A549 (cell line): ENCODE results near the gene GAL3ST2. TPM values are rescaled to one million over a fixed set of nuclear protein-coding genes. Genes with fewer than 3 reads are reported as not detected.
"Not testable (repeated sequence)": the region's sequence is repeated elsewhere in the genome, so short reads cannot be mapped to it uniquely, and the experiment has no call there.

Experiments
- ATAC-seq, 2 experiments: fragments of 200-7000 bp in 1 of 2; fragments of >200 bp in 1 of 2; cut with Nextera tagmentation in 1 of 2; cut with Tn5 transposase in 1 of 2; 3 replicates each; pipeline versions ENCODE4 v1.8.0 to v1.9.1; 2018 to 2020; ENCODE audit warnings: mild to moderate bottlenecking in 1 of 2, moderate library complexity in 1 of 2
- CTCF ChIA-PET: fragments of 300-600 bp; sonication (Branson Sonifier 250); formaldehyde crosslinking; extraction: SDS; loops from one replicate; lab custom pipeline; 2021; ENCODE audit warnings: antibody characterized with exemption, inconsistent platforms; lab: Yijun Ruan, JAX
- POLR2A ChIA-PET: fragments of 350-600 bp; formaldehyde crosslinking; extraction: SDS; loops from one replicate; lab custom pipeline; 2021; ENCODE audit warnings: antibody characterized with exemption, inconsistent platforms; lab: Yijun Ruan, JAX
- DNase-seq, 2 experiments: peaks; one replicate each; pipeline versions ENCODE4 v3.0.0 to v3.0.0-alpha.2; 2011 to 2016; ENCODE audit warnings: low read depth in 1 of 2, low spot score in 1 of 2
- FAIRE-seq: peaks from 2 replicates; lab custom pipeline; 2011; peaks lifted over from hg19 to GRCh38; lab: Jason Lieb, UNC
- H3K27ac ChIP-seq, 2 experiments: fragments of >200 bp; sonication (Bioruptor Twin); formaldehyde crosslinking; 3 replicates each; pipeline ENCODE4 v1.5.1; 2016 to 2017
- H3K4me1 ChIP-seq: fragments of >200 bp; sonication (Bioruptor Twin); formaldehyde crosslinking; 3 replicates; pipeline ENCODE4 v1.6.1; 2016
- H3K4me2 ChIP-seq: fragments of >200 bp; sonication (Bioruptor Twin); formaldehyde crosslinking; 3 replicates; pipeline ENCODE4 v1.6.1; 2016
- H3K4me3 ChIP-seq: fragments of >200 bp; sonication (Bioruptor Twin); formaldehyde crosslinking; 3 replicates; pipeline ENCODE4 v1.5.1; 2016
- H3K9me3 ChIP-seq: fragments of >200 bp; sonication (Bioruptor Twin); formaldehyde crosslinking; 3 replicates; pipeline ENCODE4 v1.6.1; 2016
- ESRRA ChIP-seq: fragments of 150-350 bp; IDR thresholded peaks from 2 replicates; pipeline ENCODE4 v1.6.1; 2014; ENCODE audit warnings: mild to moderate bottlenecking, low read length, borderline replicate concordance
- HOXB13 ChIP-seq: fragments of 250-450 bp; sonication (Bioruptor Pico); IDR thresholded peaks from 2 replicates; pipeline ENCODE4 v1.5.0; 2020; ENCODE audit warnings: low read depth, mild to moderate bottlenecking, moderate library complexity
- NR3C1 ChIP-seq: fragments of >200 bp; sonication (Bioruptor Twin); formaldehyde crosslinking; IDR thresholded peaks from 3 replicates; pipeline ENCODE4 v1.6.1; 2017
- POLR2A ChIP-seq: IDR thresholded peaks from 2 replicates; pipeline ENCODE4 v1.6.1; 2012; ENCODE audit warnings: mild to moderate bottlenecking, low read length
- RARB ChIP-seq: fragments of 250-450 bp; sonication (Bioruptor Pico); IDR thresholded peaks from 2 replicates; pipeline ENCODE4 v1.8.0; 2021; ENCODE audit warnings: mild to moderate bottlenecking, moderate library complexity
- TFCP2L1 ChIP-seq: fragments of 250-450 bp; sonication (Bioruptor Pico); IDR thresholded peaks from 2 replicates; pipeline ENCODE4 v1.5.0; 2021; ENCODE audit warnings: mild to moderate bottlenecking
- ZFP36 ChIP-seq: fragments of 450-650 bp; IDR thresholded peaks from 2 replicates; pipeline ENCODE4 v1.6.1; 2014; ENCODE audit warnings: borderline replicate concordance; ENCODE audit not compliant: partially characterized antibody
- WGBS: methylation state at CpG from one replicate; pipeline ENCODE4 v1.1.6; 2017; ENCODE audit errors: missing lambda C conversion rate; 5-methylcytosine and 5-hydroxymethylcytosine counted together
- polyA plus RNA-seq, 4 experiments: library from polyadenylated mRNA; depleted of rRNA in 3 of 4; stranded (reverse); fragments of >200 nt; fragmentation: RNase III in 1 of 4; extraction: RNeasy Plus Mini Kit Qiagen cat#74134 plus additional on column Dnase treatment in 1 of 4; gene quantifications; 2 replicates in 3 of 4; 3 replicates in 1 of 4; pipeline ENCODE4 v1.2.3, GENCODE V29; 2011 to 2017
- TF ChIP-seq, protein P1 (sequence below): IDR thresholded peaks from 2 replicates; pipeline ENCODE4 v1.6.1; 2012; ENCODE audit warnings: low read depth, borderline replicate concordance
- TF ChIP-seq, protein P2 (sequence below): IDR thresholded peaks from 2 replicates; pipeline ENCODE4 v1.6.1; 2012
- TF ChIP-seq, protein P3 (sequence below): fragments of >200 bp; sonication (Bioruptor Twin); formaldehyde crosslinking; IDR thresholded peaks from 3 replicates; pipeline ENCODE4 v1.5.1; 2016
- TF ChIP-seq, protein P4 (sequence below): fragments of 250-450 bp; sonication (Bioruptor Pico); IDR thresholded peaks from 2 replicates; pipeline ENCODE4 v1.5.0; 2020; ENCODE audit warnings: low read depth, mild to moderate bottlenecking, moderate library complexity

GAL3ST2 gene
- polyA plus RNA-seq, 2 of the 4 experiments (the other 2 are of a cell fraction) = 0.61 TPM; not detected in 1

DNA sequence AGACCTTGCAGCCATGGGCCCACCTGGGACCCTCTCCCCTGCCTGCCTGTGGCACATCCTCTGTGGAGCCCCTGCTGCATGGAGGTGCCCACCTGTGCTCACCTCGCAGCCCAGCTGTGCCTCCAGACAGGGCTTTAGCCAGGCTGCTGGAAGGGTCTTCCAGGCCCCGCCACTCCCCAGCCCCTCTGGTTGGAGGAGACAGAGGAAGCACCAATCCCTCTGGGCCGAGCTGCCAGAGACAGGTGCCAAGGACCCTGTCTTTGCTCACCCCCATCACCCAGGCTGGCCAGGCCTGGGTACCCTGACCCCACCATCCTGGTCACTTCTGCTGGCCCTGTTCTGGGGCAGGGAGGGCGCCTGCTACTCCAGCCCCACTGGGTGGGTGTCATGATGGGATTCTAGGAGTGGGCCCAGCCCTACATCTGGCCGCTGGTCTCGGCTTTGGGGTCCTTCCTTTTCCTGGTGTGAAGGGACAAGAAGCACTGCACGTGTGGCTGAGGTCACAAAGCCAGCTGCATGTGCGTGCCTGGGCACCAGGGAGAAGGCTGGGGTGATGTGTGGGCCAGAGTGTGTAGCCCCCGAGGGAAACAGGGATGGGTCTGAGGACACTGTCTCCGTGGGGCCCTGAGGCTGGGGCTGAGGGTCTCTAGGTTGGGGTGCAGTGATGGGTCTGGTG is 23.0 kb downstream of the GAL3ST2 start (continued):
- no peak for TF ChIP-seq TFCP2L1 (CRISPR knock-in tag)
- TF ChIP-seq, all 56 proteins: peak for 0

DNA sequence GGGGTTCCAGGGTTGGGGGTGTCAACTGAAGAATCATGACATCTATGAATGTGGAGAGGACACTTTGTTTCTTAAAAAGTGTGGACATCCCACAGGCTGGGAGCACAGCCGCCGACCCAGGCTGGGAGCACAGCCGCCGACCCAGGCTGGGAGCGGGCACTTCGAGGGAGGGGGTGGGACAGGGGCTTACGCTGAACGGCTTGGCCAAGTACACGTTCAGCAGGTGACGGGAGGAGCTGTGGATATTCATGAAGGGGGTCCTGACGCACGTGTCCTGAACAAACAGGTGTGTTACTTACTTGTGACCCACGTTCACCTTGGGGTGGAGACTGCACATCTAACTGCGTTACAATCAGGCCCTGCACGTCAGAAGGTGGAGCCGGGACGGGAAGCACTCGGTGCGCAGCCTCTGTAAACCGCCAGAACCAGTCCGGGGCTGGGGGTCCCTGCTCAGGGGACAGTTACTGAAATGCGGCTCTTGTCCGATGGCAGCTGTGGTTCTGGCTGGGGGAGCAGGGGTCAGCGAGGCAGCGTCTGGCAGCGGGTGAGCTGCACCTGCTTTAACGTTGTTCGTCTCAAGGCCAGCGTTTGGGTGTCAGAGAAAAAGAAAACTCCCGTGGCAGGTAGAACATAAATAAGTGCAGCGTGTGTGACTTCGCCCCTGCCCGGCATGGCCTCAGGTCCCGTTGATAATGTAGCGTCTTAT is 23.7 kb downstream of the GAL3ST2 start:
- FAIRE-seq, H3K4me3 ChIP-seq: not testable (repeated sequence)
- WGBS = 75% methylated on average over 25 of the region's 35 CpGs

DNA sequence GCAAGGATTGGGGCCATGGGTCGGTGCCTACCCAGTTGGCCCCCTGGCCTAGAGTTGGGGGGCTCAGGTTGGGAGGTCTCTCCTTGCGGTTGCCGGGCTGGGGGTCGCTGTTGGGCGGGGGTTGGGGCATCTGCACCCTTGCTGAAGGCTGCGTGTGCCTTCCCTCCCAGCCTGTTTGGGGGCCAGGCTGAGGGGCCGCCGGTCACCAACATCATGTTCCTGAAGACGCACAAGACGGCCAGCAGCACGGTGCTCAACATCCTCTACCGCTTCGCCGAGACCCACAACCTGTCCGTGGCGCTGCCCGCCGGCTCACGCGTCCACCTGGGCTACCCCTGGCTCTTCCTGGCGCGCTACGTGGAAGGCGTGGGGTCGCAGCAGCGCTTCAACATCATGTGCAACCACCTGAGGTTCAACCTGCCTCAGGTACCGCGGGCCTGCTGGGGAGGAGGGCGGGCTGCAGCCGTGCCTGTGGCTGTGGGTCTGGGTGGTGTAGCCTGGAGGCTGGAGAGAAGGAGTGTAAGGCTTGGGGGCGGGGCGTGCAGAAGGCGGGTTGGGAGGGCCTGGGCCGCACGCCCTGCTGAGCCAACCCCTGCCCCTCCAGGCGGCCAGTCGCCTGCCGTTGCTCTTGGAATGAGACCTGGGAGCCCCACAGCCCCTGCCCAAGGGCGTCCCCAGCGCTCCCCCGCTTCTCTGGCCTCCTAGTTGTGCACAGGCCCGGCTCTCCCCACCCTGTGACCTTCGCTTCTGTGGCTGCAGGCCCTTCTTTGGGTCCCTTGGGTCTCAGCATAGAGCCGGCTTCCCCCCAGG is 25.2 kb downstream of the GAL3ST2 start:
- FAIRE-seq (no peak), DNase-seq (no peak), ATAC-seq (peak in 1 of 2 experiments; percentile 8; a peak in 1 of 6 replicates)
- WGBS = 89% methylated on average over 32 of the region's 44 CpGs
- ChIA-PET CTCF (no interaction called here), POLR2A (no interaction called here)
- TF ChIP-seq NR3C1 (no peak), ESRRA (no peak), HOXB13 (CRISPR knock-in tag) (no peak), ZFP36 (no peak), RARB (CRISPR knock-in tag) (no peak), POLR2A (no peak)
- TF ChIP-seq, protein P1, sequence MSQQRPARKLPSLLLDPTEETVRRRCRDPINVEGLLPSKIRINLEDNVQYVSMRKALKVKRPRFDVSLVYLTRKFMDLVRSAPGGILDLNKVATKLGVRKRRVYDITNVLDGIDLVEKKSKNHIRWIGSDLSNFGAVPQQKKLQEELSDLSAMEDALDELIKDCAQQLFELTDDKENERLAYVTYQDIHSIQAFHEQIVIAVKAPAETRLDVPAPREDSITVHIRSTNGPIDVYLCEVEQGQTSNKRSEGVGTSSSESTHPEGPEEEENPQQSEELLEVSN = no peak
- TF ChIP-seq, protein P2, sequence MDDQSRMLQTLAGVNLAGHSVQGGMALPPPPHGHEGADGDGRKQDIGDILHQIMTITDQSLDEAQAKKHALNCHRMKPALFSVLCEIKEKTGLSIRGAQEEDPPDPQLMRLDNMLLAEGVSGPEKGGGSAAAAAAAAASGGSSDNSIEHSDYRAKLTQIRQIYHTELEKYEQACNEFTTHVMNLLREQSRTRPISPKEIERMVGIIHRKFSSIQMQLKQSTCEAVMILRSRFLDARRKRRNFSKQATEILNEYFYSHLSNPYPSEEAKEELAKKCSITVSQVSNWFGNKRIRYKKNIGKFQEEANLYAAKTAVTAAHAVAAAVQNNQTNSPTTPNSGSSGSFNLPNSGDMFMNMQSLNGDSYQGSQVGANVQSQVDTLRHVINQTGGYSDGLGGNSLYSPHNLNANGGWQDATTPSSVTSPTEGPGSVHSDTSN = no peak
- TF ChIP-seq, protein P3, sequence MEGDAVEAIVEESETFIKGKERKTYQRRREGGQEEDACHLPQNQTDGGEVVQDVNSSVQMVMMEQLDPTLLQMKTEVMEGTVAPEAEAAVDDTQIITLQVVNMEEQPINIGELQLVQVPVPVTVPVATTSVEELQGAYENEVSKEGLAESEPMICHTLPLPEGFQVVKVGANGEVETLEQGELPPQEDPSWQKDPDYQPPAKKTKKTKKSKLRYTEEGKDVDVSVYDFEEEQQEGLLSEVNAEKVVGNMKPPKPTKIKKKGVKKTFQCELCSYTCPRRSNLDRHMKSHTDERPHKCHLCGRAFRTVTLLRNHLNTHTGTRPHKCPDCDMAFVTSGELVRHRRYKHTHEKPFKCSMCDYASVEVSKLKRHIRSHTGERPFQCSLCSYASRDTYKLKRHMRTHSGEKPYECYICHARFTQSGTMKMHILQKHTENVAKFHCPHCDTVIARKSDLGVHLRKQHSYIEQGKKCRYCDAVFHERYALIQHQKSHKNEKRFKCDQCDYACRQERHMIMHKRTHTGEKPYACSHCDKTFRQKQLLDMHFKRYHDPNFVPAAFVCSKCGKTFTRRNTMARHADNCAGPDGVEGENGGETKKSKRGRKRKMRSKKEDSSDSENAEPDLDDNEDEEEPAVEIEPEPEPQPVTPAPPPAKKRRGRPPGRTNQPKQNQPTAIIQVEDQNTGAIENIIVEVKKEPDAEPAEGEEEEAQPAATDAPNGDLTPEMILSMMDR = no peak
- TF ChIP-seq, protein P4, sequence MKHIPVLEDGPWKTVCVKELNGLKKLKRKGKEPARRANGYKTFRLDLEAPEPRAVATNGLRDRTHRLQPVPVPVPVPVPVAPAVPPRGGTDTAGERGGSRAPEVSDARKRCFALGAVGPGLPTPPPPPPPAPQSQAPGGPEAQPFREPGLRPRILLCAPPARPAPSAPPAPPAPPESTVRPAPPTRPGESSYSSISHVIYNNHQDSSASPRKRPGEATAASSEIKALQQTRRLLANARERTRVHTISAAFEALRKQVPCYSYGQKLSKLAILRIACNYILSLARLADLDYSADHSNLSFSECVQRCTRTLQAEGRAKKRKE (CRISPR knock-in tag) = no peak
- Histone ChIP-seq H3K4me2 (no peak overlapping the region), H3K9me3 (no peaks in the 10 kb centered on the region), H3K27ac (no peak overlapping the region), H3K4me1 (peaks cover 18% of the 10 kb centered on the region), H3K4me3 (no peak overlapping the region)

More for the DNA sequence above, 23.7 kb downstream of the GAL3ST2 start:
- H3K27ac ChIP-seq, POLR2A ChIA-PET, H3K9me3 ChIP-seq, DNase-seq, H3K4me2 ChIP-seq, CTCF ChIA-PET, ATAC-seq: not testable (repeated sequence)
- peaks cover 18% of the 10 kb centered on the region for H3K4me1 ChIP-seq
